ENCODE results near the gene KLF7. TPM values are rescaled to one million over a fixed set of nuclear protein-coding genes. Genes with fewer than 3 reads are reported as not detected.

Gene KLF7
- total RNA-seq, 1 donor from 2014 or later, result 323 TPM

GRCh38 chr2:207161247-207162123, 4.3 kb downstream of the KLF7 start:
- TF ChIP-seq CTCF (IDR thresholded peaks at IDR 0.05; ENCODE audit: partially characterized antibody, unreplicated experiment), result no peak
- Mint-ChIP-seq H3K27ac (ENCODE audit: unreplicated experiment) (peak overlapping the region; percentile 98), H3K27me3 (ENCODE audit: unreplicated experiment) (peaks cover 43% of the 10 kb centered on the region), H3K9me3 (ENCODE audit: unreplicated experiment) (peaks cover 56% of the 10 kb centered on the region), H3K4me1 (ENCODE audit: low read depth, unreplicated experiment) (peaks cover 44% of the 10 kb centered on the region), H3K4me3 (ENCODE audit: unreplicated experiment) (peak overlapping the region; percentile 92), H3K36me3 (ENCODE audit: unreplicated experiment) (peaks cover 5% of the 10 kb centered on the region)
- DNase-seq, result no peak

- peak overlapping the region; percentile 98 for H3K27ac Mint-ChIP-seq (ENCODE audit: unreplicated experiment)
- TF ChIP-seq CTCF (IDR thresholded peaks at IDR 0.05; ENCODE audit: partially characterized antibody, unreplicated experiment), result no peak
- H3K36me3 Mint-ChIP-seq (ENCODE audit: unreplicated experiment), result peaks cover 5% of the 10 kb centered on the region
- H3K4me3 Mint-ChIP-seq (ENCODE audit: unreplicated experiment), result peak overlapping the region; percentile 92
- H3K9me3 Mint-ChIP-seq (ENCODE audit: unreplicated experiment), result peaks cover 58% of the 10 kb centered on the region
- H3K27me3 Mint-ChIP-seq (ENCODE audit: unreplicated experiment), result peaks cover 38% of the 10 kb centered on the region
- H3K4me1 Mint-ChIP-seq (ENCODE audit: low read depth, unreplicated experiment), result peaks cover 58% of the 10 kb centered on the region
- DNase-seq, result no peak
These were observed 5.6 kb downstream of the KLF7 start for GRCh38 chr2:207160115-207160514.

GRCh38 chr2:207159002-207159401, 6.7 kb downstream of the KLF7 start:
- H3K4me3 Mint-ChIP-seq (ENCODE audit: unreplicated experiment), result peak overlapping the region; percentile 92
- DNase-seq, result no peak
- no peak for TF ChIP-seq CTCF (IDR thresholded peaks at IDR 0.05; ENCODE audit: partially characterized antibody, unreplicated experiment)
- peaks cover 5% of the 10 kb centered on the region for H3K36me3 Mint-ChIP-seq (ENCODE audit: unreplicated experiment)
- peaks cover 50% of the 10 kb centered on the region for H3K9me3 Mint-ChIP-seq (ENCODE audit: unreplicated experiment)
- peaks cover 31% of the 10 kb centered on the region for H3K27me3 Mint-ChIP-seq (ENCODE audit: unreplicated experiment)
- H3K4me1 Mint-ChIP-seq (ENCODE audit: low read depth, unreplicated experiment), result peaks cover 69% of the 10 kb centered on the region
- peak overlapping the region; percentile 98 for H3K27ac Mint-ChIP-seq (ENCODE audit: unreplicated experiment)

DNA sequence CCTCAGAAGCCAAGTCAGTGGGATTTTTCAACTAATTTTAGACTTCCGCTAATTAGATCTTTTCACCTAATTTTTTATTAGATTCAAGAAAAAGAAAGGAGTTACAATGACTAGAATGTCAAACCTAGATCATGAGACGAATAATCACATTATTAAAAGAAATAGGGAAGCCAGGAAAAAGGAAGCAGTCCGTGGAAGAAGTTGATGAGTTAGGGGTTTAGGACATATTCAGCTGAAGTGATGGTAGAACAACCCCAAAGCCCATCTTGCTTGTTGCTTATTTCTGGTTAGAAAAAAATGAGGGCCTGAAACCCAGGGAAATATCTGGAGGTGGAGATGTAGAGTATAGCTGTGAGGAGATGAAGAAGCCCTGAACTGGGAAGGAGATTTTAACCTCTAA, 8.0 kb downstream of the KLF7 start:
- TF ChIP-seq CTCF (IDR thresholded peaks at IDR 0.05; ENCODE audit: partially characterized antibody, unreplicated experiment), result no peak
- peak overlapping the region; percentile 92 for H3K4me3 Mint-ChIP-seq (ENCODE audit: unreplicated experiment)
- peak overlapping the region; percentile 90 for H3K27ac Mint-ChIP-seq (ENCODE audit: unreplicated experiment)
- peaks cover 5% of the 10 kb centered on the region for H3K36me3 Mint-ChIP-seq (ENCODE audit: unreplicated experiment)
- H3K27me3 Mint-ChIP-seq (ENCODE audit: unreplicated experiment), result peaks cover 19% of the 10 kb centered on the region
- DNase-seq, result no peak
- peaks cover 80% of the 10 kb centered on the region for H3K4me1 Mint-ChIP-seq (ENCODE audit: low read depth, unreplicated experiment)
- H3K9me3 Mint-ChIP-seq (ENCODE audit: unreplicated experiment), result peaks cover 44% of the 10 kb centered on the region

- DNase-seq, result no peak
- Mint-ChIP-seq H3K4me1 (ENCODE audit: low read depth, unreplicated experiment) (peaks cover 86% of the 10 kb centered on the region), H3K4me3 (ENCODE audit: unreplicated experiment) (peak overlapping the region; percentile 92), H3K27me3 (ENCODE audit: unreplicated experiment) (peaks cover 17% of the 10 kb centered on the region), H3K36me3 (ENCODE audit: unreplicated experiment) (peaks cover 2% of the 10 kb centered on the region), H3K9me3 (ENCODE audit: unreplicated experiment) (peaks cover 44% of the 10 kb centered on the region), H3K27ac (ENCODE audit: unreplicated experiment) (peak overlapping the region; percentile 82)
- TF ChIP-seq CTCF (IDR thresholded peaks at IDR 0.05; ENCODE audit: partially characterized antibody, unreplicated experiment), result no peak
These were observed 8.6 kb downstream of the KLF7 start for GRCh38 chr2:207157162-207157481.
